Stimulated activated CD4-positive, alpha-beta T cell treated with anti-CD3 and anti-CD28 coated beads, TNF-alpha, amount 100 ng/mL, for 48 hours (primary cell): ENCODE results near the gene PVALEF.

ENCODE experiments used
- DNase-seq, 3 donors: peaks; one replicate each; pipeline ENCODE4 v3.0.0-alpha.2; 2020; ENCODE audit warnings: low read depth in 3 of 3

PVALEF gene

DNA sequence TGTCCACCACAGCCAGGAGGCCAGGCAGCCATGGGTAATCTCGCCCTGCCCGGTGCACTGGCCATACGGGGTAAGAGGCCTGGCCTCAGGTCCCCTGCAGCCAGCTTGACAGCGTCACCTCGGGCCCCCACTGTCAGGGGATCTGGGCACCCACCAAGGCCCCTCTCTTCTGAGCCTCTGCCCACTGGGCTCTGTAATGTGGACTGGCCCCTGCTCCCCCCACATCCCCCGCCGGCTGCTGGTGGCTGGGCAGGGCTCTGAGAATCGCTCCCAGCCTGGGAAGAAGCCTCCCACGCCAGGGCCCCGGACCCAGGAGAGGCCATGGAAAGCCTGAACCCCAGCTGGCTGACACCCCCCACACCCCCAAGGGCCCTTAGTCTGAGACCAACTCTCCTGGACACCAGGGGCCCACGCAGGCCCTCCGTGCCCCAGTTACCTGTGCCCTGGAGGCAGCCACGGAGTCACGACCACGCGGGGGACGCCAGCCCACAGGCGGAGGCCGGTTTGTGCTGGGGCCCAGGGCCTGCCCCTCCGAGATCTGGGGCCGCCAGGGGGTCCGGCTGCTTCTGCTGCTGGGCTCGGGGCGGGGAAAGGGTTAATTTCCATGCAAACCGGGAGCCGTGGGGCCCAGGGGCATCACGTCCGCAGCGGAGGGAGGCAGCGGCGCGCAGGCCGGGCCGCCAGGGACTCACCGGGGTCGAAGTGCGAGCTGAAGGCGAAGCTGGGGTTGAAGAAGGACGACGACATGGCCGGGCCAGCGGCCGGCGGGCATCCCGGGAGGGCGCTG, at the start of gene PVALEF:
PVALEF (plus strand) TSS at position 262 of the 787 bp plus-strand sequence. CDS start 15,720 bp downstream, outside the sequence.
- DNase-seq: no peak

GRCh38 chr17:81115749-81116464, 49.4 kb upstream of the PVALEF start:
- no peak for DNase-seq

DNA sequence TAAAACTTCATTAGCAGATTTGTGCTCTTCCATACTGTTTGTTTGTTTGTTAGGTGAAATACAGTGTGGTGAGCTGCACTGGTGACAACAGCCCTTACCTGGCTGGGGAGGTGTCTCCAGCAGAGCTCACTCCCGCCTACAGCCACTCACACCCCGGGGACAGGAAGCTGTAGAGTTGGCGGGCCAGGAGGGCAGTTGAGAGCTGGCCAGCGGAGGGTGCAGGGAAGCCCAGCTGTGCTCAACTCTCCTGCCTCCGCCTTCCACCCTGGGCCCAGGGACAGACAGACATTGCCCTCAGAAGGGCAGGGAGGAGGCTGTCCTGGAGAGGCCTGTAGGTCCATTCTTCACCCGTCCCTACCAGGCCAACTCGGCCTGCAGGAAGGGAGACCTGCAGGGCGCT, 48.6 kb upstream of the PVALEF start:
- no peak for DNase-seq

DNA sequence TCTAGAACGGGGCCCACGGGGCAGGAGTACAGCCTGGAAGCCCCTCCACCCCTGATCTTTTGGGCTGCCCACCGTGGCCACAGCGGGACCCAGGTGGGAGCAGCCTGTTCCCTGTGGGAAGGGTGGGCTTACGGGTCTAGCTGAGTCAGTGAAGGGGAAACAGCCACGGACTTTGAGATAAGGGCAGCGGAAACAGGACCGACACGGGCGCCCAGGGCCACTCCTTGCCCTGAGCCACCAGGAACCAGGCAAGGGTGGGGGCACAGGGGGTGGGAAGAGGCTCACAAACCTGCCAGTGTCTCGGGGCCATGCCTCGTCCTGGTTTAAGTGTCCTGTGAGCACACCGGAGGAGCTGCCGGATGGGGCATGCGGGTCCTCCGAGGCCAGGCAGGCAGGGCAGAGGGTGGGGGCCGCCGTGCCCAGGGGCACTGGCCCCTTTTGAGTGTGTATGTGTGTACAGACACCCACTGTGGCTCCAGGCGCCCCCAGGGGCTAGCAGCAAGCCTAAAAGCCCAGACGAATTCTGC, 47.6 kb upstream of the PVALEF start:
- no peak for DNase-seq

DNA sequence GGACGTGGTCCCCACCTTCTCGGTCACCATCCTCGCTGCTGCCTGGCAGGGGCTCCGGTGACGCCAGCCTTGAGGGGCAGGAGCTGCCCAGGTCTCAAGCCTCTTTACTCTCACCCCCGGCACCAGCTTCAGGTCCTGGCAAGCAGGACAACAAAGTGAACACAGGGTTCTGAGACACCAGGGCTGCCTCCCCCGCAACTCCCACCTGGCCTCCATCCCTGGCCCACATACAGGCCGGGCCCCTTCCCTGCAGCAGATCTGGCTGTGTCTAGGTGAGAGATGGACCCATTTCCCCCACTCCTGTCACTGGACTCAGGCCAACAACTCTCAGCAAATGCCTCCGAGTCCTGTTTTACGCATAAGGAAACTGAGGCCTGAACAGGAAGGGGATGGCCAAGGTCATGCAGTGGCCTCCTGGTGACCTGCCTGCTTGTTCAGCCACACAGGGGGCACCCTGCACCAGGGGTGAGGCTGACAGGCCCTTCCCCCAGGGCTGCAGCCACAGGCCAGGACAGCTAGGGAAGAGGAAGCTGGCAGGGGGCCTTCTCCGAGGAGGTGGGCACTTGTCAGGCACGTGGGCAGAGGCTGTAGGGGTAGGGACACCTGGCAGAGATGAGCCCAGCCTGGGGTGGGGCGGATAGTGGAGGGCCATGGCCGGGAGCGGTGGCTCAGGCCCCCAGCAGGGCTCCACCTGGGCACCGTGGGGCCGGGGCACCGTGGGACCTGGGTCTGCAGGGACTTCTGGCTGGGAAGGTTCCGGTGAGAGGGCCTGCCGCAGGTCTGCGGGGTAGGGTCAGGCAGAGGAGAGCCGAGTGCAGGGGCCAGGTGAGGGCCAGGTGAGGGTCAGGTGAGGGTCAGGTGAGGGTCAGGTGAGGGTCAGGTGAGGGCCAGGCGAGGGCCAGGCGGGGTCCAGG, 46.7 kb upstream of the PVALEF start:
- DNase-seq: no peak

DNA sequence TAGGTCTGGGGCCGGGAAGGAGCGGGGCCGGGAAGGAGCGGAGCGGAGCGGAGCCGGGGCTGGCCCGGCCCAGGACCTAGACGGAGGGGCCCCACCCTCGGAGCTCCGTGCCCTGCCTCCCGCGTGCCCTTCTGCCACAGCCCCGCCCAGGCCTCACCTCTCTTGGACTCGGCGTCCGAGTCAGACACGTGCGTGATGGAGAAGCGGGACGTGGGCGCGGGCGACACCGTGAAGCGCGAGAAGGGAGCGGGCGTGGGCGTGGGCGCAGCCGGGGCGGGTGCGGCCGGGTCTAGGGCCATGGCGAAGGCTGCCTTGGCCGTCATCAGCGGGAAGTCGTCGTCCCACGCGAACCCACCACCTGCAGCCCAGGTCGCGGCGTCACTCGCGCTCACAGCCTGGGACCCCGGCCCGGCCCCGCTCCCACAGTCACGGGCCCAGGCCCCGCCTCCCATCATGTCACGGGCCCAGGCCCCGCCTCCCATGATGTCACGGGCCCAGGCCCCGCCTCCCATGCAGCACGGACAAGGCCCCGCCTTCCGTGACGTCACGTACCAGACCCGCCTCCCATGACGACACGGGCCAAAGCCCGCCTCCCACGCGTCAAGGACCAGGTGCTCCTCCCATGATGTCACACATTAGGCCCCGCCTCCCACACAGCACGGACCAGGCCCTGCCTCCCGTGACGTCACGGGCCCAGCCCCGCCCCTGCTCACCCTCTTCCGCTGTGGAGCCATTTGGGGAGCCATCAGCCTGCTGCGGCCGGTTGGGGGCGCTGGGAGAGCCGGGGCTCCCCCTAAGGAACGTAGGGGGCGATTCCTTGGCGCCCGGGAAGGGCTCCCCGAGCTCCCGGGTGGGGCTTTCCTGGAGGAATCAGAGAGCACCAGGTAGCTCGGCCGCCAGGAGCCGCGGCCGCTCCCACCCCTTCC, 45.8 kb upstream of the PVALEF start:
- DNase-seq: peak; percentile 84 to 92 (median 88)

DNA sequence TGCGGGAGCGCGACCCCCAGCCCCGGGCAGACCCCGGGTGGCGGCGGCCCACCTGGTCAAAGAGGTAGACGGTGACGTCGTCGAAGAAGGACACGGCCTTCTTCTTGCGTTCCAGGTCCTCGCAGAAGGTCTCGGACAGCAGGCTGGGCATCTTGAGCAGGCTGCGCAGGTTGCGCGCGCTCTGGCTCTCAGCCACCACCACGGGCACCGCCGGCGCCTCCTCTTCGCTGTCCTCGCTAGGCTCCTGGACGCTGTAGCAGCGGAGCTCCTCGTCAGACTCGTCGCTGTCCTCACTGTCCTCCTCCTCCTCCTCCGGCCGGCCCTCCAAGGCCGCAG, 45.2 kb upstream of the PVALEF start:
- DNase-seq: no peak

DNA sequence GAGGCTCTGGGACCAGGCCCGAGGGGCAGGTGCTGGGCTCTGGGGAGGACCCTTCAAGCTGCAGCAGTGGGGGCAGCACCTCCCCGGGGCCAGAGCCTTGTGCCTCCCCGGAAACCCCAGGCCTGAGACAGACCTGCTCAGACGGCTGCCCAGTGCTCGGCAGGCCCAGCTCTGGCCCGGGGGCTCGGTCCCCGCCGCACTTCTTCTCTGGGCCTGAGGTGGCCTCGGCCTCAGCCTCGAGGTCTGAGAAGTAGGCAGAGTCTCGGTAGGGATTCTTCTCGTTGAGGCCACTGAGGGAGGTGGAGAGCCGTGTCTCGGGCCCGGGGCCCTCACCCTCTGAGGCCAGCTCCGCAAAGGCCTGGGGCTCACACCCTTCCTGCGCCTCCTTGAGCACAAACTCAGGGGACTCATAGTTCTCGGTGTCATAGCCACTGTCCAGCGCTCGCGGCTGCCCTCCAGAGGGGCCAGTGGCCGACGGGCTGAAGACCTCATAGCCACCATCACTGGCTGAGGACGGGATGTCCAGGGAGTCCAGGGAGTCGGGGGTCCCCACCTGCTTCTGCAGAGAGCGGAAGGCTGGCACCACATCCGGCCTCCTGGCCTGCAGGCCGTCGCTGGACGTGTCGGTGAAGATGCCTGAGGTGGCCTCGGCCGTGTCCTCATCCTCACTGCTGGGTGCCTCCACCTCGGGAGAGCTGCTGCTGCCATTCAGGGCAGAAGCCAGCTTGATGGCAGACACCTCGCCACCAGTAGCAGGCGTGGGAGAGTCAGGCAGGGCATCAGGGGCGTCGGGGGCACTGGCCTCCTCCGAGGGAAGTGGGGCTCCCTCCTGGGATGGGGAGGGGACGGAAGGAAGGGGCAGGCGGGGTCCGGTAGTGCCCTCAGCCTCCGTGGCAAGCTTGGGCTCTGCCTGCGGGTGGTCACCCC, 44.3 kb upstream of the PVALEF start:
- DNase-seq: no peak

DNA sequence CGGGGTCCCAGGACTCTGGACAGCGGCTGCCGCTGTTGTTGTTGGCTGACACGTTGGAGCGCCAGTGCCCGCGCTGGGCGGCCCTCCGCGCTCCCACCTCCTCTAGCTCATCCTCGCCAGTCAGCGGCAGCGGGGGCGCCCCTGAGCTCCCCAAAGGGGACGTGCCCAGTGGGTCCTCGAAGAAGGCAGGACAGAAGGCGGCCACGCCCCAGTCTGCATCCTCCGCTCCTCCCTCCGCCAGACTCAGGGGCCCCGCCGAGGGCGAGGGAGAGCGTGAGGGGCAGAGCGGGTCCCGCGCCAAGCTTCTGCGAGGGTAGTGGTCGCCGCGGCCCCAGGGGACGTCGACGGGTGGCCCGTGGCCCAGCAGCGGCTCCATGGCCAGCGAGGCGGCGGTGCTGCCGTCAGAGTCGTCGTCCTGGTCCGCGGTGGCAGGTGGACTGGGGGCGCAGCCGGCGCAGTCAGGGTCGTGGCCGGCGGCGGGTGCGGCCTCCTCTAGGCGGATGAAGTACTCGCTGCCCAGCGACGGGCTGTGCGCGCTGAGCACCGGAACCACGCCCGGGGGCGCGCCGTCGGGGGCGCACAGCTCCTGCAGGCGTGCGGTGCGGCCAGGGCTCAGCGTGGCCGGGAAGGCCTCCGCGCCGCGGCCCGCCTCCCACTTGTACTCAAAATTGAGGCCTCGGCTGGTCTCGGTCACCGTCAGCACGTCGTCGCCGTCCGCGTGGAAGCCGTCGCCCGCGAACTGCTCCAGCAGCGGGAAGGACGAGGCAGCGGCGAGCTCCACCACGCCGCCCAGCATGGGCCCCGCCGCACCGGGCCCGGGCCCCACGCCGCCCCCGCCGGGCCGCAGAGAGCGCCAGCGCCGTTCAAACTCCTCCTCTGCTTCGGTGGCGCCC, 43.2 kb upstream of the PVALEF start:
- DNase-seq: no peak

- DNase-seq: no peak
Measured at GRCh38 chr17:81123052-81124048, 42.0 kb upstream of the PVALEF start.

- DNase-seq: no peak
Measured at GRCh38 chr17:81124377-81124776, 40.9 kb upstream of the PVALEF start.

GRCh38 chr17:81125573-81126081, 39.7 kb upstream of the PVALEF start:
- no peak for DNase-seq

GRCh38 chr17:81126281-81127132, 38.8 kb upstream of the PVALEF start:
- DNase-seq: no peak

DNA sequence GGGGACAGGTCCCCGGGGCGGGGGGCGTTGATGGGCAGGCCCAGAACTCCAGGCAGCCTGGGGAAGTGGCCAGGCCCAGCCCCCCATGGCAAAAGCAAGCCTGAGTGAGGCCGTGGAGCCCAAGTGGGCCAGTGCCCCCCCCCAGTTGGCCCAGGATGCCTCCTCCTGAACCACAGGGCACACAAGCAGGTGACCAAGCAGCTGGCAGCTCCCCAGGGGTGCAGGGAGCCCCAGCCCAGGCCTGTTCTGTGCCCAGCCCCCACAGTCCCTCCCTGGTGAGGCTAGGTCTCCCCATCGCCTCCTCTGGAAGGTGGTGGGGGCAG, 38.2 kb upstream of the PVALEF start:
- DNase-seq: no peak

GRCh38 chr17:81127526-81128177, 37.7 kb upstream of the PVALEF start:
- no peak for DNase-seq

DNA sequence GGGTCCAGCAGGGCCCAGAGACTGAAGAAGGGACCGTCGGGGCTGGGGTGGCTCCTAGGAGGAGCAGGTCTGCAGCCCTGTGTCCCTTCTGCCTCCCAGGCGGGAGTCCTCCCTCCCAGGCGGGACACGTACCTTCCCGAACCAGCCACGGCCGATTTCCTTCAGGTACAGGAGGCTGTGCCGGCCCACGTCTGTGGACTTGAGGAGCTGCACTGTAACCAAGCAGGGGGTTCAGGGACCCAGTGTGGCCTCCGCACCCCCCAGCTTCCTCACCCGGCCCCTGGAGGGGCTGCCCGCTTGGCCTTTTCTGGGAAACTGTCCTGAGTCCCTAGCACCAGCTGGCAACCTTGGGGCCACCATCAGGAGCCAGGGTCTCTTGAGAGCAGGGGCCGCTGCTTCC, 37.0 kb upstream of the PVALEF start:
- no peak for DNase-seq
